ENCODE results near the gene FOXE1.

FOXE1 gene

DNA sequence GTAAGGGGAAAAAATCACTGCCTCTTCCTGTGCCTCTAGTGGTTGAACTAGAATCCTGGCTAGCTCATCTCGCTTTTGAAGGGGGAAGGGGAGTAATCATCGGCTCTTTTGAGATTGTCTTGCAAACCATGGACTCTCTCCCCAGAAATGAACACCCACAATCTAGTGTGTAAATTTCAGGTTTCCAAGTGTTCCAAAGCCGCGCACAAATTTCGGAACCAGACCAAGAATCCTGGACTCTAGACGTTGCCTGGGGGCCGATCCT lies 4.9 kb upstream of the FOXE1 start:
- no peak overlapping the region for H3K4me3 ChIP-seq (ENCODE audit: low read depth, low read length)

DNA sequence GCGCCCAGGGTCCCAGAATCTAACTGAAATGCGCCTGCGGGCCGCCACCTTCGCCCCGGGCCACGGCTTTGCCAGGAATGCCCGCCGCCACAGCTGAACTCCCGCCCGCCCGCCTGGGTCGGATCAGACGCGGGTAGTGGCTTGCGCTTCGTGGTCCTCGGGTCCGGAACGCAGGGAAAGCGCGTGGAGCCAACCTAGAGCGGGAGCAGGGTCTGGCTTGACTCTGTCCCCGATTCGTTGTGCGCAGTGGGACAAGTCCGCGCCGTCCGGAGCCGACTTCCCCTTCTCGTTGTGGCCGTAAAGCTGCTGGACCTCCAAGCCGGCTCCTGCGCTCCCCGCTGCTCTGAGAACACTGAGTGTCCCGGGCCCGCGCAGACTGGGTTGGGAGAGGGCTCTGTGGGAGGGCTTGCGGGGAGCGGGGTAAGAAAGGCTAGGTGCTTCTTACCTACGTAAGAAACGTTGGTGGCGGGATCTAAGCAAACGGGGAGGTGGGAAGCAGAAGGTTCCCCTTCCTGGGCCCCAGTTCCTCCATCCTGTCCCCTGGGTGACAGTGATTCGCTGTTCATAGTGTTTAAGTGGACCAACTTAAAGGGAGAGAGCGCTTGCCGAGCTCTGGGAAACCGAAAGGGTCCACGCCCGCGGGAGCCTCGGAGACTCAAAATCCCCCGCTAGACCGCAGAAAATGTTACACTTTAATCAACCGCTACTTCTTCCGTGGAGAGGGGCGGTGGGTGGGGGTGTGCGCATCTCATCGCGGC lies 4.4 kb upstream of the FOXE1 start:
- no peak overlapping the region for H3K4me3 ChIP-seq (ENCODE audit: low read depth, low read length)

DNA sequence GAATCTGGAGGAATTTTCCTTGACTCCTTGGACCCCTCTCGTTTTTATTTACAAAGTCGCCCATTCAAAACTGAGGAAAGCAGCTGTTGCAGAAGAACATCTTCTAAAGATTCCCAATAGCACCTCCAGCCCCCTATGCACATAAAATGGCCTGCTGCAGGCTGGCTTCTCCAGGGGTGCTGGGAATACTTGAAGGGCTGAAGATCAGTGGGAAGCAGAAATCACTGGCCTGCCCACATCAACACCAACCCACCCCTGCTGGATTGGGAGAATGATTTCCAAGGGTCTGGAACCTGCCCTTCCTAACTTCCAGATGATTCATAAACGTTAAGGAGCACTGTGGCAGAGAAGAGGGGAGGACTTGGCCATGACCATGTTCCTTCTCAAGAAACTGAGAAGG lies 3.0 kb upstream of the FOXE1 start:
- H3K4me3 ChIP-seq (ENCODE audit: low read depth, low read length) = no peak overlapping the region

DNA sequence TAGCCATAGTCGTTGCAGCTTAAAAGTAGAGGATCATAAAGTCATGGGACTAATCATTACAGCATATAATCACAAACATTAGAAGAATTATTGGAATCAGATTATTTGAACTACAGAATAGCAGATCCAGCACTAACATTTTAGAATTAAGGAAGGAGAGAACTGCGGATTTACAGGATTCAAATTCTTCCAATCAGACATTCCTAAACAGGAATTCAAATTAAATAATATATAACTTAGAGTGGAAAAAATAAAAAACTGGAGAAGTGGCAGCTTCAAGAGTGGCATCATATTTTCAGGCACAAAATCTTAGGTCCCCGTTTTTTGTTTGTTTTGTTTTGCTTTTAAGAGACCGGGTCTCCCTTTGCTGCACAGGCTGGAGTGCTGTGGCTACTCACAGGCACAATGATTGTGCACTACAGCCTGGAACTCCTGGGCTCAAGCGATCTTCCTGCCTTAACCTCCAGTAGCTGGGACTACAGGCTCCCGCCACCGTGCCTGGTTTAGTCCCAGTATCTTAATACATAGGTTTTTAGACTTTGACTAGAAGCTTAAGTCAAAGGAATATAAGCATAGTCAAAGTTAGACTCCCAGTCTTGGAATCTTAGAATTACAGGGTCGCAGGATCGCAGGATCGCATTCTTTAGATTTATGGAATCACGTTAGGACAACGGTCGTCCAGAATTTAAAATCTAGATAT lies 2.1 kb upstream of the FOXE1 start:
- no peak overlapping the region for H3K4me3 ChIP-seq (ENCODE audit: low read depth, low read length)

DNA sequence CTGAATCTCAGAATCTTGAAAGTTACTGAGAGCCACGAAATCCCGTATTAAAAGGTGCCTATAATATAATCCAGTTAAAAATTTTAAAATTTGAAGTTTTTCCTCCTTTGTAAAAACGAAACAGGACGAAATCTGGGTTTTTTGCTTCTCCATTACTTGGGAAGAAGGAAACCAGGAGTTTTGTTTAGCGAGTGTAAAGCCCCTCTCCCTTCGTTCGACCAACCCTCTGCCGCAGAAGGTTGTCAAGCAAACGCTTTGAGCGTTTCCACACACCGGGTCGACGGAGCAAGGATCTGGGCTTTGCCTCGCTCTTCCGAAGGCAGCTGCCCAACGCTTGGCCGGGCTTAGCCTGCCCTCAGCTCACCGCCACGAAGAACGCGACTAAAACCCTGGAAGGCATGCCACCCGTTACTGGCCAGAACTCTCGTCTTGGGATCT lies 1.6 kb upstream of the FOXE1 start:
- no peak overlapping the region for H3K4me3 ChIP-seq (ENCODE audit: low read depth, low read length)

DNA sequence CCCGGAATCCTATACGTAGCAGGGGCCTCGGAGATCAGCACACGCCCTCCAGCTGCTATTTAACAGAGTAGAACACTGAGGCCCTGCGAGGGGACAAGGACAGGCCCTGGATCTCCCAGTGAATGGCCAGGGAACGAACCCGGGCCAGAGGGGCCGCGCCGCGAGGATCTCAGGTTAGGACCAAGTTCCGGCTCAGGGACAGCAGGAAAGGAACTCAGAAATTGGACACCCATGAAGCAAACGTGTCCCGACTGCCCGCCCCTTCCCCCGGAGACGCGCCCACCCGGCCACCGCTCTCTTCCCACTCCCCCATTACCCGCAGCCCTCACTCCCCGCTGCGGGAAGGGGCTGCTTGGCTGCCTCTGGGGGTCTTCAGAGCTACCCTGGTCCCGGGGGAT lies 1.0 kb upstream of the FOXE1 start:
- no peak overlapping the region for H3K4me3 ChIP-seq (ENCODE audit: low read depth, low read length)

DNA sequence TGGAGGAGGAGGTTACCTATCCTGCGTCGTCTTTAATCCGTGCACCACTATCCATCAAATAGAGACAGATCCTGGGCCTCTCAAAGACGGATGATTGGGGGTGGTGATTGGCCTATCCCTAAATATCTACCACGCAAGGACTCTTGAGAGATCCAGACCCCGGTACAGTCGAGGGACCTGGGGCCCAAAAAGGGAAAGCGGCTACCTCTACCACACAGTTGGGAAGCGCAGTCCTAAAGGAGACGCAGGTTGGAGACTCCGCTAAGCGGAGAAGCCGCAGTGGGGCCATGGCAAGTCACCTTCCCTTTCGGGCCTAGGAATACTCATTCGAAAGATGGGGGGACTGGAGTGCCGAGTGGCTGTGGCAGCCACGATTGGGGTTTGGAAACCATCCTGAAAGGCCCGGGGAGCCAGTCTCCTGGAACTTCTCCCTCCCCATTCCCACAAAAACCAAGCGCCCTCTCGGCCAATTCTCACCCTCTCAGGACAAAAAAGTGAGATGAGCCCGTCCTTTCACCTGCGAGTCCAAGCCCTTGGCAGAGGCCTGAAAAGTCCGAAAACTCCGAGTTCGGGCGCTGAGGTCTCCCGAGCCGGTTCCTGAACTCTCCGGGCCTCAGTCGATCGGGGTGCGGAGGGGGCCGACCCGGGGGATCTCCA lies 499 bp upstream of the FOXE1 start:
- H3K4me3 ChIP-seq (ENCODE audit: low read depth, low read length) = no peak overlapping the region

DNA sequence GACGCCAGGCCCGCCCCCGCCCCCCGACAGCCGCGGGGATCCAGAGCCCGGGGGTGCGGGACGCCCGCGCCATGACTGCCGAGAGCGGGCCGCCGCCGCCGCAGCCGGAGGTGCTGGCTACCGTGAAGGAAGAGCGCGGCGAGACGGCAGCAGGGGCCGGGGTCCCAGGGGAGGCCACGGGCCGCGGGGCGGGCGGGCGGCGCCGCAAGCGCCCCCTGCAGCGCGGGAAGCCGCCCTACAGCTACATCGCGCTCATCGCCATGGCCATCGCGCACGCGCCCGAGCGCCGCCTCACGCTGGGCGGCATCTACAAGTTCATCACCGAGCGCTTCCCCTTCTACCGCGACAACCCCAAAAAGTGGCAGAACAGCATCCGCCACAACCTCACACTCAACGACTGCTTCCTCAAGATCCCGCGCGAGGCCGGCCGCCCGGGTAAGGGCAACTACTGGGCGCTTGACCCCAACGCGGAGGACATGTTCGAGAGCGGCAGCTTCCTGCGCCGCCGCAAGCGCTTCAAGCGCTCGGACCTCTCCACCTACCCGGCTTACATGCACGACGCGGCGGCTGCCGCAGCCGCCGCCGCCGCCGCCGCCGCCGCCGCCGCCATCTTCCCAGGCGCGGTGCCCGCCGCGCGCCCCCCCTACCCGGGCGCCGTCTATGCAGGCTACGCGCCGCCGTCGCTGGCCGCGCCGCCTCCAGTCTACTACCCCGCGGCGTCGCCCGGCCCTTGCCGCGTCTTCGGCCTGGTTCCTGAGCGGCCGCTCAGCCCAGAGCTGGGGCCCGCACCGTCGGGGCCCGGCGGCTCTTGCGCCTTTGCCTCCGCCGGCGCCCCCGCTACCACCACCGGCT lies 1.0 kb downstream of the FOXE1 start:
- peak overlapping the region; percentile 35 for H3K4me3 ChIP-seq (ENCODE audit: low read depth, low read length)

DNA sequence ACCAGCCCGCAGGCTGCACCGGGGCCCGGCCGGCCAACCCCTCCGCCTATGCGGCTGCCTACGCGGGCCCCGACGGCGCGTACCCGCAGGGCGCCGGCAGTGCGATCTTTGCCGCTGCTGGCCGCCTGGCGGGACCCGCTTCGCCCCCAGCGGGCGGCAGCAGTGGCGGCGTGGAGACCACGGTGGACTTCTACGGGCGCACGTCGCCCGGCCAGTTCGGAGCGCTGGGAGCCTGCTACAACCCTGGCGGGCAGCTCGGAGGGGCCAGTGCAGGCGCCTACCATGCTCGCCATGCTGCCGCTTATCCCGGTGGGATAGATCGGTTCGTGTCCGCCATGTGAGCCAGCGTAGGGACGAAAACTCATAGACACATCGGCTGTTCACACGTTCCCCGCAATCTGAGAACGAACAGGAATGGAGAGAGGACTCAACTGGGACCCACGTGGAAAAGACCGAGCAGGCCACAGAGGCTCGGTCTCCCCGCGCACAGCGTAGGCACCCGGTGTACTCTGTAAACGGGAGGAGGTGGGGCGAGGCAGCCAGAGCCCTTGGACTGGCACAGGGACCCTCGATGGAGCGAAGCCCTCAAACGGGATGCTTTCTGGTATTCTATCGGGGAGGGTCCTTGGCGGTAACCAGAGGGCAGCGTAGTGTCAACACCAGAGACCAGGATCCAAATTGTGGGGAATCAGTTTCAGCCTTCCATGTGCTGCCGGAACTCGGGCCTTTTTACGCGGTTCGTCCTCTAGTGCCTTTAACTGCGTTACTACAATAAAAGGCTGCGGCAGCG lies 1.9 kb downstream of the FOXE1 start:
- peak overlapping the region; percentile 0 for H3K4me3 ChIP-seq (ENCODE audit: low read depth, low read length)

DNA sequence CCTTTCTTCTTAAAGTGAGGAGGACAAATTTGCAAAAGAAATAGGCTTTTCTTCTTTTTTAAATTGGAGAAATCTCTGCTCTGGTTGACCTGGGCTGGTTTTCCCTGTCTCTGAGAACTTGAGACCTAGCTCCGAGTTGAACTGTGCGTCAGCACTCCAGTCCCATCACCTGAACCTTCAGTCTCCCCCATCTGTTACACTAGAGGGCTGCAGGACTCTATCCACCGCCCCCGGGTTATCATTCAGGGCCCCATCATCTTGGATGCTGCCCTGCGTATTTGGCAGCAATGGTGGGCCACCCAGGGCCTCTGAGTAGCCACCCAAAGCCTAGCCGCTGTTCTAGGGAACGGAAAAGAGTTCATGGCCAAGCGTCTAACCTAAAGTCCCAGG lies 2.5 kb downstream of the FOXE1 start:
- no peak overlapping the region for H3K4me3 ChIP-seq (ENCODE audit: low read depth, low read length)

DNA sequence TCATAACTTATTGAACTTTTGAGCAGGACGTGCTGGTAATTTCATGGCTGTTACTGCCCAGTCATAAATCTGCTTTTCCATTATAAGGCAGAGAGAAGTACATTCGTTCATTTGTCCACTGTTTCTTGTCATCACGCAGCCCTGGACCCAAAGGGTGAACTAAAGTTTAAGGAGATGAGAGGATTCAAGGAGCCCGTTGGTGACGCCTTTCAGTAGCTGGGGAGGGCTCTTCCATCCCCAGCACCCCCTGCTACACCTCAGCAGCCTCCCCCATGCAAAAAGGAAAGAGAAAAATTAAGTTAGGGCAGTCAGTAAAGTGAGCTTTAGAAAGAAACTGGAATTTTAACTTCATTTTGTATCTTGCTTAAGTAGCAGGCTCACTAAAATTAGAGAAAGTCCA lies 2.9 kb downstream of the FOXE1 start:
- no peak overlapping the region for H3K4me3 ChIP-seq (ENCODE audit: low read depth, low read length)

DNA sequence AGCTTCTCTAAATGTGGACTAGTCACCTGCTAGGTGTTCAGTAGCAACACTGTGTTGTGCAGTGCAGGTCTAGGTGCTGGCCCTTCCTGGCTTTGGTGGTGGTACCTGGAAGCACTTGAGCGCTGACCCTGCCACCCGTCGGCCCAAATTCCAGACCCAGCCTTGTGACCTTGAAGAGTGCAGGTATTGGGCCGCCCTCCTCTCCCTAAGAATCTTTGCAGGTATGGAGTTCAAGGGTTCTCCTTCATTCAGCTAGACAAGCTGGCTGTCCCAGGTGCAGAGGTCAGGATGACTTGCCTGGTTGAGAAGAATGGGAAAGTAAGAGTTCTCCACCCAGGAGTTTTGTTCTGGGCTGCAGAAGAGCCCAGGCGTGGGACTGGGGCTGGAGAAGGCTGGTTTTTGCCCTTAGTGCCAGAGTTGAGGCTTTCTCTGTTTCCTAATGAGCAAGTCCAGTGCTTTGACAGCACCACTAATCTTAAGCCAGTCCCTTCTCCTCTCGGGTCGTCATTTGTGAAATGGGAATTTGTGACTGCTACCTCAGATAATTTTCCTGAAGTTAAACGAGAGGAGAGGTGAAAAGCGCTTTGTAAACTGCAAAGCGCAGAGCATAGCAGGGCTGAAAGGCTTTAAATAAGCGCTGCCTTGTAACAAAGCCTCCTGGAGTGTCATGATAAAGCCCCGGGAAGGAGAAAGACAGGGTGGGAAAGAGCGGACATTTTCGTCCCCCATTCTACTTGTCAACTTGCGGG lies 4.0 kb downstream of the FOXE1 start:
- no peak overlapping the region for H3K4me3 ChIP-seq (ENCODE audit: low read depth, low read length)

DNA sequence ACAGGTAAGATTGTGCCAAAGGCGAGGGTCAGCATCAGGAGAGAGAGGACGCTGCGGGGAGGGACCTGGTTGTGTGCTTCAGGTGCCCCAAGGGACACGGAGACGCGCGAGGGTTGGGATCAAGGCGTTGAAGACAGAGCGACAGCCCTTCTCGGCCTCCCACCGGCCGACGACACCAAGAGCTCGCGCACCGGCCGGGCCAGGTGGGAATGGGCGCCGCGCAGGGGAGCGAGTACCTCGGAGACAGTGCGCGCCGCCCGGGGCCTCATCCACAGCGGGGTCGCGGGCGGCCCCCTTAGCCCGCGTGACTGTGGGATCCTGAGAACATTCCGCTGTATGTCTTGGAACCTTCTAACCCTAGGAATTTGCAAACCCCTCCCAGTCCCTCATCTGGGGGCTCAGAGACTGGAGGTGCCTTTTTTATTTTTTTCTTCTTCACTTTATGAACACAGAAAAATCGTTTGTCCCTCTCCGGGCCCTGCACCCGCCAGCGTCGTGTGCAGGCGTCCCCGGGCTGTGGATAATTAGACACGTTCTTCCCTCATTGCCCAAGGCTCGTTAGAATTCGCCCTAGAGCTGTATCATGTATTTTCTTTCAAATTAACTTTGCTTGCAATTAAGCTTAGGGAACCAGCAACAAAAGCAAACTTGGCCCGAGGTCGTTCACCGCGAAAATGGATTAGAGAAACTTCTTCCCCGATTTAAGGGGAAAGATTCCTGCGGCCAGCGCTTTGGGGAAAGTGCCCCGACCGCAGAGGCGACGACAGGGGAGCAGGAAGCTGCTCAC lies 4.8 kb downstream of the FOXE1 start:
- no peak overlapping the region for H3K4me3 ChIP-seq (ENCODE audit: low read depth, low read length)

DNA sequence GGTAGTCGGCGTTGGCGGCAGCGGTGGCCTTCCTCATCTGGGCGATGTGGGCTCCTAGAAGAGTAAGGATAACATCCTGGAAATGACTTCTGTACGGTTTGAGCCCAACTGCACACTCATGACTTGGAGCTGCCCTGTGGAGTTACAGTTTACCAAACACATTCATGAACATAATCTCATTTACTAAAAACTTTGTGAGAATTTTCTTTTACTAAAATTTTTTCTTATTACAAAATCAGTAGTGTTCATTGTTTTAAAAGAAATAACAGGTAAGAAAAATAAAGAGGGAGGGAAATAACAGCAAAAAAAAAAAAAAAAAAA lies 5.3 kb downstream of the FOXE1 start:
- H3K4me3 ChIP-seq (ENCODE audit: low read depth, low read length) = no peak overlapping the region

DNA sequence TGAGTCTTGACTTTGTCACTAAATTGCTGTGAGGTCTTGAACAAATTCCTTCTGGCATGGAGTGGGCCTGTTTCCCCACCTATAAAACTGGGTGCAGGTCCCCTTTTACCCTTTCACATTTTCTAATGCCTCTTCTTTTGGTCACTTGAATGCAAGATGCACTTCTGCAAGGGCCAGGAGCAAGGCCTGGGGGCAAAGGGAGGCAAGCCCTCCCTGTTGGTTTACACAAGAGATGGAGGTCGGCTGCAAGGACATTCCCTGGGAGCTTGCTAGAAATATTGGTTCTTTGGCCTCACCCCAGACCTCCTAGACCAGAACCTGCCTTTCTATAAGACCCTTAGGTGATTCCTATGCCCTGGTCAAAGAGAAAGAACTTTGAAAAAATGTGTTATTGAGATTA lies 5.8 kb downstream of the FOXE1 start:
- no peak overlapping the region for H3K4me3 ChIP-seq (ENCODE audit: low read depth, low read length)

DNA sequence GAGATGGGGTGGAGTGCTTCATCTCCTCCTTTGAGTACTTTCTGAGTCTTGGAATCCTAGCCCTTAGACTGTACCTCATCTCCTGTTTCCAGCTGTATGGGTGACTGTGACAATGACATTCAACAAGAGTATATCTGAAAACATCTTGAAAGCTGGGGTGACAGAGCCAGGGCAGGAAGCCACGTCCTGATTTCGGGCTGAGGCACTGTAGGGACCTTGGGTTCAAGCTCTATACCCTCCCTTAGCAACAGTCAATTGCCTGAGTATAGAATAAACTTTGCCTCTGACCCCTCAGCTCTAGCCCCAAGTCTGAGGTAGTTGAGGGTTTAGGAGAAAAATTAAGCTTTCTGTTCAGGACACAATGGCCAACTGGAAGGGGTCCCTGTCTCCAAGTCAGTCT lies 6.3 kb downstream of the FOXE1 start:
- H3K4me3 ChIP-seq (ENCODE audit: low read depth, low read length) = no peak overlapping the region

DNA sequence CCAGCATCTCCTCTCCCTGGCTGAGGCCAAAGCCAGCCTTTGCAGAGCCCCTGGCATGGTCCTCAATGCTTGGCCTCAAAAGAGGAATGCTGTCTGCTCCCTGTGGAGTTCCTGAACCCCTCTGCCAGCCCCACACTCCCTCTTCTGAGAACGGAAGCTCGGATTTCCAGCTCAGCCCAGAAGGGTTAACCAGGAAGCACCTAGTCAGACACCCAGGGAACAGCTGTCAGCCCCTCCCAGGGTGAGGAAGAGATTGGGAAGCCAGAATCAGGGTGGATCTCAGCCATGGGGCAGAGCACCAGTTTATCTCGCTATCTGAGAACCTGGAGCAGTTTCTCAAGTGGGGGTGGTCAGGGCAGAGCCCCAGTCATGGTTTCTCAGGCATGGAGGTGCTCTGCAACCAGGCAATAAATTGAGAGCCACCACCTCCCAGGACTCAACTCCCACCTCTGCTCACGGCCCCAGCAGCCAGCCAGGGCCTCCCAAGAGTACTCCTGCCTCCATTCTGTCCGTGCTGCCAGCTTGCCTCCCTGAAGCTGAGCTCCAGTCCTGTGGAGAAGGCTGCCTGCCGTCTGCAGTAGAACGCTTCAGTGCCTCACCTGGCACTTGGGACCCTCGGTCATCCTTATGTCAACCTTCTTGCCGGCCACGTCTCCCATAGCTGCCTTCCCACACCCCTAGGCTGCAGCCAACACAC lies 7.6 kb downstream of the FOXE1 start:
- no peak overlapping the region for H3K4me3 ChIP-seq (ENCODE audit: low read depth, low read length)

DNA sequence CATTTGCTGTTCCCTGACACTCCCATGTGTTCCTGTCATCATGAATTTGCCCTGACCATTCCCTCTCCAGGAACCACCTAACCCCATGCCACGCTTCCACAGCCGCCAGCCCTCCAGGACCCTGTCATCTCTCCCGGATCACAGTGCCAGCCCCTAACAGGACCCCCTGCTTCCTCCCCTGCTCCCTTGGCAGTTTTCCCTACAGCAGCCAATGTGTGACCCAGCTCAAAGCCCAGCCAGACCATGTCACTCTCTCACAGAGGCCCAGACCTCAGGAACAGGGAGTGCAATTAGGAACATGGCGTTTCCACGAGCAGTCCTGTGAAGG lies 8.1 kb downstream of the FOXE1 start:
- no peak overlapping the region for H3K4me3 ChIP-seq (ENCODE audit: low read depth, low read length)

DNA sequence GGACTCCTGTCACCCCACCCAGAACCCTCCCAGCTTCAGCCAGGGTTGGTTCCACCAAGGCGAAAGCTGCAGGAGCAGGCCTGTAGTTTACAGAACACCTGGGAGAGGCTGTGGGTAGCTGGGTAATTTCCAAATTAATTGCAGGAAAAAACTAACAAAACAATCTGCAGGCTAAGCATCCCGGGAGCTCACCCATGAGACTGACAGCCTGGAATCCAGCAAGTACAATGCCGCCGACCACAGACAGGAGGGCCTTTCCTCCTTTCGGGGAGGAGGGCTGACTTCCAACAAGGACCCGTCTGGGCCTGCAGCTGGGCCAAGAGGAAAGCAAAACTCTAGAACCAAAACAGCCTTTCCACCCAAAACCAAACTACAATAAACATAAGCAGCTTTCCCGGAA lies 10.3 kb downstream of the FOXE1 start:
- no peak overlapping the region for H3K4me3 ChIP-seq (ENCODE audit: low read depth, low read length)
